Ishikawa (cell line): ENCODE results near the gene CUL2.

Source experiments
- RAD21 ChIP-seq: IDR thresholded peaks from 2 replicates; pipeline ENCODE4 v1.6.1; 2012; ENCODE audit warnings: low read depth
- TAF1 ChIP-seq: IDR thresholded peaks from 2 replicates; pipeline ENCODE4 v1.6.1; 2012; ENCODE audit warnings: low read depth, mild to moderate bottlenecking
- ZBTB7A ChIP-seq: IDR thresholded peaks from 2 replicates; pipeline ENCODE4 v1.6.1; 2012; ENCODE audit warnings: low read depth
- TF ChIP-seq, protein P1 (sequence below): IDR thresholded peaks from 2 replicates; pipeline ENCODE4 v1.6.1; 2012; ENCODE audit warnings: low read depth, mild to moderate bottlenecking

DNA sequence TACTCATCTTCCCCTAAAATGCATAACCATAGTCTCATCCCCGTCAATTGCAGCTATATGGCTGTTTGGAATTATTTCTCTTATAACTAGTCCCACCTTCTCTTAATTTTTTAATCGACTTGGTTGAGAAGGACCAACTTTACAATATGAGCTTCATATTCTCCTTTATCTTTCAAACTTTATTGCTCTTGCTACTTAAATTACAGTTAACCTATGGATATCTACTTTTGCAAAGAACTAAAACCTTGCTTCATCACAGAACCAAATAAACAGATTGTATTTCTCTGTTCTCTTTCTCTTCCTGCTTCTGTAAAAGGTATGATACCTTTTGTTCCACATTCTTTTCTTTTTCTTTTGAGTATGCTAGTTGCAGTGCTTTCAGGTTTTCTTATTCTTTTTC lies 42.6 kb upstream of the CUL2 start:
- no peak for TF ChIP-seq TAF1
- no peak for TF ChIP-seq RAD21
- TF ChIP-seq, protein P1, sequence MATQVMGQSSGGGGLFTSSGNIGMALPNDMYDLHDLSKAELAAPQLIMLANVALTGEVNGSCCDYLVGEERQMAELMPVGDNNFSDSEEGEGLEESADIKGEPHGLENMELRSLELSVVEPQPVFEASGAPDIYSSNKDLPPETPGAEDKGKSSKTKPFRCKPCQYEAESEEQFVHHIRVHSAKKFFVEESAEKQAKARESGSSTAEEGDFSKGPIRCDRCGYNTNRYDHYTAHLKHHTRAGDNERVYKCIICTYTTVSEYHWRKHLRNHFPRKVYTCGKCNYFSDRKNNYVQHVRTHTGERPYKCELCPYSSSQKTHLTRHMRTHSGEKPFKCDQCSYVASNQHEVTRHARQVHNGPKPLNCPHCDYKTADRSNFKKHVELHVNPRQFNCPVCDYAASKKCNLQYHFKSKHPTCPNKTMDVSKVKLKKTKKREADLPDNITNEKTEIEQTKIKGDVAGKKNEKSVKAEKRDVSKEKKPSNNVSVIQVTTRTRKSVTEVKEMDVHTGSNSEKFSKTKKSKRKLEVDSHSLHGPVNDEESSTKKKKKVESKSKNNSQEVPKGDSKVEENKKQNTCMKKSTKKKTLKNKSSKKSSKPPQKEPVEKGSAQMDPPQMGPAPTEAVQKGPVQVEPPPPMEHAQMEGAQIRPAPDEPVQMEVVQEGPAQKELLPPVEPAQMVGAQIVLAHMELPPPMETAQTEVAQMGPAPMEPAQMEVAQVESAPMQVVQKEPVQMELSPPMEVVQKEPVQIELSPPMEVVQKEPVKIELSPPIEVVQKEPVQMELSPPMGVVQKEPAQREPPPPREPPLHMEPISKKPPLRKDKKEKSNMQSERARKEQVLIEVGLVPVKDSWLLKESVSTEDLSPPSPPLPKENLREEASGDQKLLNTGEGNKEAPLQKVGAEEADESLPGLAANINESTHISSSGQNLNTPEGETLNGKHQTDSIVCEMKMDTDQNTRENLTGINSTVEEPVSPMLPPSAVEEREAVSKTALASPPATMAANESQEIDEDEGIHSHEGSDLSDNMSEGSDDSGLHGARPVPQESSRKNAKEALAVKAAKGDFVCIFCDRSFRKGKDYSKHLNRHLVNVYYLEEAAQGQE, result no peak
- no peak for TF ChIP-seq ZBTB7A
